ENCODE measurements around the gene NKAIN2. TPM values are rescaled to one million over a fixed set of nuclear protein-coding genes. Genes with fewer than 3 reads are reported as not detected.
A peak's percentile ranks its signal among the peaks of the same experiment; 100 is the strongest.

Gene NKAIN2
- total RNA-seq, 1 donor from 2014 or later, result 0.56 TPM

DNA sequence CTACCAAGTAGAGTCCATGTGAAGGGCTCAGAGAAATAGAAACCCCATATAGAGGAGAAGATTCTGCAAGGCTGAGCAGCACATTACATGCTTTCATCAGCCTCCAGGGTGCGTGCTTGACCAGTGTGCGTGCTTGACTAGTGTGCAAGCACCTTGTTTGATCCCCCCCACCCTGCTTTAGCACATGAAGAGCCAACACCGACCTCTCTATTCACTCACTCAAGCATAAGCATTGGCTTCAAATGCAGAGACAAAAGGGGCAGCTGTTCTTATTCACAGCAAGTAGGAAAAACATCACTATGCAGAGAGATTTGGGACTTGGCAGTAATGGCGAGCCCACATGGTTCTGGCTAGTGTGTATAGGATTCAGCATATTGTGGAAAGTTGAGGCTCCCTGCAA lies 879.8 kb downstream of the NKAIN2 start:
- no peak for TF ChIP-seq CTCF (IDR thresholded peaks at IDR 0.05; ENCODE audit: partially characterized antibody, unreplicated experiment)
- no peak for DNase-seq
- H3K36me3 Mint-ChIP-seq (ENCODE audit: unreplicated experiment), result peaks cover 3% of the 10 kb centered on the region
- no peak overlapping the region for H3K27ac Mint-ChIP-seq (ENCODE audit: unreplicated experiment)
- H3K27me3 Mint-ChIP-seq (ENCODE audit: unreplicated experiment), result no peaks in the 10 kb centered on the region
- no peak overlapping the region for H3K4me3 Mint-ChIP-seq (ENCODE audit: unreplicated experiment)
- peaks cover 2% of the 10 kb centered on the region for H3K9me3 Mint-ChIP-seq (ENCODE audit: unreplicated experiment)
- no peaks in the 10 kb centered on the region for H3K4me1 Mint-ChIP-seq (ENCODE audit: low read depth, unreplicated experiment)

GRCh38 chr6:124684621-124685020 lies 881.0 kb downstream of the NKAIN2 start:
- Mint-ChIP-seq H3K27ac (ENCODE audit: unreplicated experiment) (peak overlapping the region; percentile 28), H3K27me3 (ENCODE audit: unreplicated experiment) (no peaks in the 10 kb centered on the region), H3K4me3 (ENCODE audit: unreplicated experiment) (no peak overlapping the region), H3K9me3 (ENCODE audit: unreplicated experiment) (no peaks in the 10 kb centered on the region), H3K4me1 (ENCODE audit: low read depth, unreplicated experiment) (no peaks in the 10 kb centered on the region), H3K36me3 (ENCODE audit: unreplicated experiment) (no peaks in the 10 kb centered on the region)
- TF ChIP-seq CTCF (IDR thresholded peaks at IDR 0.05; ENCODE audit: partially characterized antibody, unreplicated experiment), result no peak
- no peak for DNase-seq

DNA sequence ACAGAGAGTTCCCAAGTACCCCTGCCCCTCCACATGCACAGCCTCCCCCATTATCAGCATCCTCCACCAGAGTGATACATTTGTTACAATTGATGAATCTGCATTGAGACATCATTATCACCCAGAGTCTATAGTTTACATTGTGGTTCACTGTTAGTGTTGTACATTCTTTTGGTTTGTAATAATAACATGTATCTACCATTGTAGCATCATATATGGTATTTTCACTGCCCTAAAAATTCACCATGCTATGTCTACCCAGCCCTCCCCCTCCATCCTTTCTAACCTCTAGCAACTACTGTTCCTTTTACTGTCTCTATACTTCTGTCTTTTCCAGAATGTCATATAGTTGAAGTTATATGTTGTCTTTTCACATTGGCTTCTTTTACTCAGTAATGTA lies 884.7 kb downstream of the NKAIN2 start:
- no peaks in the 10 kb centered on the region for H3K36me3 Mint-ChIP-seq (ENCODE audit: unreplicated experiment)
- peaks cover 9% of the 10 kb centered on the region for H3K4me1 Mint-ChIP-seq (ENCODE audit: low read depth, unreplicated experiment)
- no peaks in the 10 kb centered on the region for H3K9me3 Mint-ChIP-seq (ENCODE audit: unreplicated experiment)
- H3K27ac Mint-ChIP-seq (ENCODE audit: unreplicated experiment), result no peak overlapping the region
- no peak overlapping the region for H3K4me3 Mint-ChIP-seq (ENCODE audit: unreplicated experiment)
- peaks cover under 1% of the 10 kb centered on the region for H3K27me3 Mint-ChIP-seq (ENCODE audit: unreplicated experiment)
- TF ChIP-seq CTCF (IDR thresholded peaks at IDR 0.05; ENCODE audit: partially characterized antibody, unreplicated experiment), result no peak
- DNase-seq, result no peak

- no peak for TF ChIP-seq CTCF (IDR thresholded peaks at IDR 0.05; ENCODE audit: partially characterized antibody, unreplicated experiment)
- peaks cover 2% of the 10 kb centered on the region for H3K27me3 Mint-ChIP-seq (ENCODE audit: unreplicated experiment)
- H3K4me1 Mint-ChIP-seq (ENCODE audit: low read depth, unreplicated experiment), result peaks cover 28% of the 10 kb centered on the region
- peak overlapping the region; percentile 61 for H3K4me3 Mint-ChIP-seq (ENCODE audit: unreplicated experiment)
- H3K36me3 Mint-ChIP-seq (ENCODE audit: unreplicated experiment), result no peaks in the 10 kb centered on the region
- peak; percentile 26 for DNase-seq
- peak overlapping the region; percentile 95 for H3K27ac Mint-ChIP-seq (ENCODE audit: unreplicated experiment)
- H3K9me3 Mint-ChIP-seq (ENCODE audit: unreplicated experiment), result peaks cover 4% of the 10 kb centered on the region
Measured at GRCh38 chr6:124694139-124694705, 890.6 kb downstream of the NKAIN2 start.

GRCh38 chr6:124699038-124699437 lies 895.4 kb downstream of the NKAIN2 start:
- Mint-ChIP-seq H3K4me1 (ENCODE audit: low read depth, unreplicated experiment) (peaks cover 15% of the 10 kb centered on the region), H3K36me3 (ENCODE audit: unreplicated experiment) (no peaks in the 10 kb centered on the region), H3K9me3 (ENCODE audit: unreplicated experiment) (peaks cover 4% of the 10 kb centered on the region), H3K27me3 (ENCODE audit: unreplicated experiment) (no peaks in the 10 kb centered on the region), H3K27ac (ENCODE audit: unreplicated experiment) (no peak overlapping the region), H3K4me3 (ENCODE audit: unreplicated experiment) (no peak overlapping the region)
- no peak for TF ChIP-seq CTCF (IDR thresholded peaks at IDR 0.05; ENCODE audit: partially characterized antibody, unreplicated experiment)
- no peak for DNase-seq

Measured in glutamatergic neuron (in vitro differentiated cells).